ENCODE measurements around the gene SUPT4H1.
A peak's percentile ranks its signal among the peaks of the same experiment; 100 is the strongest.

The SUPT4H1 gene

GRCh38 chr17:58317421-58318064 is 34.5 kb downstream of the SUPT4H1 start:
- DNase-seq (ENCODE audit: low spot score) = no peak

- DNase-seq (ENCODE audit: low spot score) = no peak
Measured at GRCh38 chr17:58316260-58316960, 35.6 kb downstream of the SUPT4H1 start.

GRCh38 chr17:58315750-58316149 is 36.3 kb downstream of the SUPT4H1 start:
- peak; percentile 15 for DNase-seq (ENCODE audit: low spot score)

- DNase-seq (ENCODE audit: low spot score) = no peak
Measured at GRCh38 chr17:58315281-58315711, 36.7 kb downstream of the SUPT4H1 start.

GRCh38 chr17:58314706-58315015 is 37.3 kb downstream of the SUPT4H1 start:
- no peak for DNase-seq (ENCODE audit: low spot score)

GRCh38 chr17:58313815-58314705 is 37.9 kb downstream of the SUPT4H1 start:
- DNase-seq (ENCODE audit: low spot score) = peak; percentile 82

- peak; percentile 25 for DNase-seq (ENCODE audit: low spot score)
Measured at GRCh38 chr17:58312829-58313228, 39.2 kb downstream of the SUPT4H1 start.

GRCh38 chr17:58312021-58312630 is 39.9 kb downstream of the SUPT4H1 start:
- DNase-seq (ENCODE audit: low spot score) = peak; percentile 39

GRCh38 chr17:58311429-58311894 is 40.5 kb downstream of the SUPT4H1 start:
- DNase-seq (ENCODE audit: low spot score) = peak; percentile 35

- DNase-seq (ENCODE audit: low spot score) = peak; percentile 48
Measured at GRCh38 chr17:58310511-58311428, 41.2 kb downstream of the SUPT4H1 start.

- no peak for DNase-seq (ENCODE audit: low spot score)
Measured at GRCh38 chr17:58309918-58310259, 42.1 kb downstream of the SUPT4H1 start.

GRCh38 chr17:58308985-58309917 is 42.8 kb downstream of the SUPT4H1 start:
- DNase-seq (ENCODE audit: low spot score) = peak; percentile 19

GRCh38 chr17:58308173-58308984 is 43.6 kb downstream of the SUPT4H1 start:
- peak; percentile 74 for DNase-seq (ENCODE audit: low spot score)

- DNase-seq (ENCODE audit: low spot score) = peak; percentile 25
Measured at GRCh38 chr17:58307468-58308172, 44.4 kb downstream of the SUPT4H1 start.

GRCh38 chr17:58306131-58306951 is 45.7 kb downstream of the SUPT4H1 start:
- peak; percentile 31 for DNase-seq (ENCODE audit: low spot score)

- DNase-seq (ENCODE audit: low spot score) = peak; percentile 39
Measured at GRCh38 chr17:58305626-58306025, 46.4 kb downstream of the SUPT4H1 start.

GRCh38 chr17:58304750-58305486 is 47.1 kb downstream of the SUPT4H1 start:
- DNase-seq (ENCODE audit: low spot score) = peak; percentile 30

All from D341Med (cell line).